ENCODE measurements around the gene APOBEC3F. TPM values are rescaled to one million over a fixed set of nuclear protein-coding genes. Genes with fewer than 3 reads are reported as not detected.

APOBEC3F gene
- total and polyA plus RNA-seq, 10 of the 15 experiments (the other 5 are each of a cell fraction or from before 2014, with no cell fraction given) = 7.4 to 29.1 (median 12.8) TPM

DNA sequence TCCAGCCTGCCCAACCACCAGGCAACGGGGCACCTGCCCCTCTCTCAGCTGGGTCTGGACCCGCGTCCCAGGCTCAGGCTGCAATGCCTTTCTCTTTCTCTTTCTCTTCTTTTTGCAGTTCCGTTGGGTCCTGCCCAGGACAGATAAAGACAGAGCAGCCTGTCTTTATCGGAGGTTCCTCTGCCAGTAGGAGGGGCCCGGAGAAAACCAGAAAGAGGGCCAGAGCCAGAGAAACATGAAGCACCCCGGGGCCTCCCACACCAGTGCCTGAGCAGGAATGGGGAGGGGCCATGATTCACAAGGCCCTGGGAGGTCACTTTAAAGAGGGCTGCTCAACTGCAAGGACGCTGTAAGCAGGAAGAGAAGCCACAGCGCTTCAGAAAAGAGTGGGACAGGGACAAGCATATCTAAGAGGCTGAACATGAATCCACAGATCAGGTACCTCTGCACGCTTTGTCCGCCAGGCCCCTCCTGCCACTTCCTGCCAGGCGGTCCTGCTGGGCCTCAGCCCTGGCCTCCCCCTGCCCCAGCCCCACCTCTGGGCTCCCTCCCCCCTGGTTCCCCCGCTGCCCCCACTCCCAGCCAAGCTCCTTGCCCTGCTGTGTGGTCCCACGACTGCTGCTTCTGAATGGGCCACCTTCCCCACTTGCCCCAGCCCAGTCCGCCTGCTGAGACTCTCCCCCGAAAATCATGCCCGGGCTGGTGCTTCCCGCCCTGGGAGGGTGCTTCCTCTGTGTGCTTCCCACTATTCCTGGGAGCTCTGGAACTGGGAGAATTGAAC, 26.5 kb upstream of the APOBEC3F start, which contains the start of gene APOBEC3C (continued):
- TF ChIP-seq, protein P1, sequence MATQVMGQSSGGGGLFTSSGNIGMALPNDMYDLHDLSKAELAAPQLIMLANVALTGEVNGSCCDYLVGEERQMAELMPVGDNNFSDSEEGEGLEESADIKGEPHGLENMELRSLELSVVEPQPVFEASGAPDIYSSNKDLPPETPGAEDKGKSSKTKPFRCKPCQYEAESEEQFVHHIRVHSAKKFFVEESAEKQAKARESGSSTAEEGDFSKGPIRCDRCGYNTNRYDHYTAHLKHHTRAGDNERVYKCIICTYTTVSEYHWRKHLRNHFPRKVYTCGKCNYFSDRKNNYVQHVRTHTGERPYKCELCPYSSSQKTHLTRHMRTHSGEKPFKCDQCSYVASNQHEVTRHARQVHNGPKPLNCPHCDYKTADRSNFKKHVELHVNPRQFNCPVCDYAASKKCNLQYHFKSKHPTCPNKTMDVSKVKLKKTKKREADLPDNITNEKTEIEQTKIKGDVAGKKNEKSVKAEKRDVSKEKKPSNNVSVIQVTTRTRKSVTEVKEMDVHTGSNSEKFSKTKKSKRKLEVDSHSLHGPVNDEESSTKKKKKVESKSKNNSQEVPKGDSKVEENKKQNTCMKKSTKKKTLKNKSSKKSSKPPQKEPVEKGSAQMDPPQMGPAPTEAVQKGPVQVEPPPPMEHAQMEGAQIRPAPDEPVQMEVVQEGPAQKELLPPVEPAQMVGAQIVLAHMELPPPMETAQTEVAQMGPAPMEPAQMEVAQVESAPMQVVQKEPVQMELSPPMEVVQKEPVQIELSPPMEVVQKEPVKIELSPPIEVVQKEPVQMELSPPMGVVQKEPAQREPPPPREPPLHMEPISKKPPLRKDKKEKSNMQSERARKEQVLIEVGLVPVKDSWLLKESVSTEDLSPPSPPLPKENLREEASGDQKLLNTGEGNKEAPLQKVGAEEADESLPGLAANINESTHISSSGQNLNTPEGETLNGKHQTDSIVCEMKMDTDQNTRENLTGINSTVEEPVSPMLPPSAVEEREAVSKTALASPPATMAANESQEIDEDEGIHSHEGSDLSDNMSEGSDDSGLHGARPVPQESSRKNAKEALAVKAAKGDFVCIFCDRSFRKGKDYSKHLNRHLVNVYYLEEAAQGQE (IDR thresholded peaks at IDR 0.05; ENCODE audit: low read depth, low read length) = no peak
- TF ChIP-seq TCF7 (IDR thresholded peaks at IDR 0.05; ENCODE audit: borderline replicate concordance) (no peak), KLF5 (IDR thresholded peaks at IDR 0.05; ENCODE audit: partially characterized antibody) (no peak), MAX (IDR thresholded peaks at IDR 0.05; ENCODE audit: low read depth, low read length) (peak; percentile 28; the same call in 1 of the 2 replicates), CHD1 (IDR thresholded peaks at IDR 0.05; ENCODE audit: low read depth, low read length) (no peak), LARP7 (IDR thresholded peaks at IDR 0.05) (no peak), NR2C2 (IDR thresholded peaks at IDR 0.05; ENCODE audit: borderline replicate concordance, control insufficient read depth, insufficient read length, low read depth) (no peak), ZBTB4 (CRISPR knock-in tag; IDR thresholded peaks at IDR 0.05) (no peak), ETV6 (conservative IDR thresholded peaks at IDR 0.05 in 1 of 2, IDR thresholded peaks at IDR 0.05 in 1 of 2; ENCODE audit: borderline replicate concordance in 1 of 2, low read depth in 1 of 2) (no peak), CHD4 (IDR thresholded peaks at IDR 0.05) (no peak), STAT3 (IDR thresholded peaks at IDR 0.05; ENCODE audit: low read depth, low read length) (no peak), JUNB (IDR thresholded peaks at IDR 0.05) (no peak), NR2C1 (IDR thresholded peaks at IDR 0.05) (no peak), HCFC1 (IDR thresholded peaks at IDR 0.05; ENCODE audit: low read length) (no peak), HDGF (IDR thresholded peaks at IDR 0.05) (no peak), PML (IDR thresholded peaks at IDR 0.05; ENCODE audit: low read length) (no peak), HDAC6 (IDR thresholded peaks at IDR 0.05; ENCODE audit: unreplicated experiment) (no peak), RAD21 (IDR thresholded peaks at IDR 0.05; ENCODE audit: insufficient read depth, low read depth, low read length) (peak; percentile 43), SIX5 (IDR thresholded peaks at IDR 0.05; ENCODE audit: low read depth, low read length, severe bottlenecking) (no peak)
- TF ChIP-seq, protein P2, sequence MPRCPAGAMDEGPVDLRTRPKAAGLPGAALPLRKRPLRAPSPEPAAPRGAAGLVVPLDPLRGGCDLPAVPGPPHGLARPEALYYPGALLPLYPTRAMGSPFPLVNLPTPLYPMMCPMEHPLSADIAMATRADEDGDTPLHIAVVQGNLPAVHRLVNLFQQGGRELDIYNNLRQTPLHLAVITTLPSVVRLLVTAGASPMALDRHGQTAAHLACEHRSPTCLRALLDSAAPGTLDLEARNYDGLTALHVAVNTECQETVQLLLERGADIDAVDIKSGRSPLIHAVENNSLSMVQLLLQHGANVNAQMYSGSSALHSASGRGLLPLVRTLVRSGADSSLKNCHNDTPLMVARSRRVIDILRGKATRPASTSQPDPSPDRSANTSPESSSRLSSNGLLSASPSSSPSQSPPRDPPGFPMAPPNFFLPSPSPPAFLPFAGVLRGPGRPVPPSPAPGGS (IDR thresholded peaks at IDR 0.05; ENCODE audit: borderline replicate concordance, insufficient read depth, low read depth, low read length, poor library complexity, severe bottlenecking) = no peak
- TF ChIP-seq, protein P3, sequence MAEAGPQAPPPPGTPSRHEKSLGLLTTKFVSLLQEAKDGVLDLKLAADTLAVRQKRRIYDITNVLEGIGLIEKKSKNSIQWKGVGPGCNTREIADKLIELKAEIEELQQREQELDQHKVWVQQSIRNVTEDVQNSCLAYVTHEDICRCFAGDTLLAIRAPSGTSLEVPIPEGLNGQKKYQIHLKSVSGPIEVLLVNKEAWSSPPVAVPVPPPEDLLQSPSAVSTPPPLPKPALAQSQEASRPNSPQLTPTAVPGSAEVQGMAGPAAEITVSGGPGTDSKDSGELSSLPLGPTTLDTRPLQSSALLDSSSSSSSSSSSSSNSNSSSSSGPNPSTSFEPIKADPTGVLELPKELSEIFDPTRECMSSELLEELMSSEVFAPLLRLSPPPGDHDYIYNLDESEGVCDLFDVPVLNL (IDR thresholded peaks at IDR 0.05; ENCODE audit: low read depth, low read length) = no peak
